PC-3 (cell line): Measurements from ENCODE around the gene PVALB.

ENCODE experiments used
- CTCF ChIP-seq: fragments of 300-600 bp; sonication (generic); conservative IDR thresholded peaks from 2 replicates; pipeline ENCODE4 v1.5.1; 2017; ENCODE audit warnings: antibody characterized with exemption, low read depth, mild to moderate bottlenecking, low read length
- EZH2 ChIP-seq: fragments of 300-600 bp; sonication (generic); IDR thresholded peaks from one replicate; pipeline ENCODE4 v1.6.1; 2017; ENCODE audit warnings: antibody characterized with exemption, mild to moderate bottlenecking, low read length; ENCODE audit not compliant: unreplicated experiment

GRCh38 chr22:36850056-36850455, 33.2 kb upstream of the PVALB start:
- no peak for TF ChIP-seq CTCF
- no peak for TF ChIP-seq EZH2
